Upper lobe of left lung (tissue), 6 donors: ENCODE measurements around the gene SUPT4H1. TPM values are rescaled to one million over a fixed set of nuclear protein-coding genes. Genes with fewer than 3 reads are reported as not detected.

Experiments
- ATAC-seq, 2 donors: fragments of 200-7000 bp; cut with Tn5 transposase; one replicate each; pipeline ENCODE4 v1.9.1; 2022; ENCODE audit warnings: mild to moderate bottlenecking in 2 of 2, moderate library complexity in 2 of 2; ENCODE audit not compliant: low FRiP score in 2 of 2
- DNase-seq, 2 donors: peaks; one replicate each; pipeline ENCODE4 v3.0.0-alpha.2; 2019 to 2020
- H3K27ac ChIP-seq, 4 donors: fragments of 200-600 bp; sonication (generic); one replicate each; pipeline ENCODE4 v1.5.1; 2016 to 2019
- H3K27me3 ChIP-seq, 4 donors: fragments of 200-600 bp; sonication (generic); one replicate each; pipeline ENCODE4 v1.5.1; 2017 to 2019
- H3K36me3 ChIP-seq, 4 donors: fragments of 200-600 bp; sonication (generic); one replicate each; pipeline ENCODE4 v1.5.1; 2016 to 2019
- H3K4me1 ChIP-seq, 4 donors: fragments of 200-600 bp; sonication (generic); one replicate each; pipeline ENCODE4 v1.5.1; 2018 to 2019
- H3K4me3 ChIP-seq, 4 donors: fragments of 200-600 bp; sonication (generic); one replicate each; pipeline ENCODE4 v1.5.1; 2017 to 2019; ENCODE audit warnings: mild to moderate bottlenecking in 2 of 4, moderate library complexity in 1 of 4
- H3K9me3 ChIP-seq, 4 donors: fragments of 200-600 bp; sonication (generic); one replicate each; pipeline ENCODE4 v1.5.1; 2018 to 2019
- CTCF ChIP-seq, 6 experiments: fragments of 450-650 bp in 4 of 6; fragments of 200-600 bp in 2 of 6; sonication (generic) in 2 of 6; IDR thresholded peaks; one replicate each; pipeline ENCODE4 v1.5.1; 2016 to 2019; ENCODE audit warnings: antibody characterized with exemption in 6 of 6
- EP300 ChIP-seq, 4 donors: sonication (generic); formaldehyde crosslinking; IDR thresholded peaks; one replicate each; pipeline ENCODE4 v1.5.1; 2017; ENCODE audit warnings: antibody characterized with exemption in 4 of 4, control low read depth in 2 of 4
- POLR2A ChIP-seq, 4 donors: fragments of 450-650 bp; IDR thresholded peaks; one replicate each; pipeline ENCODE4 v1.5.1; 2016 to 2017; ENCODE audit warnings: antibody characterized with exemption in 4 of 4, mild to moderate bottlenecking in 2 of 4
- POLR2AphosphoS5 ChIP-seq, 2 donors: sonication (generic); formaldehyde crosslinking; IDR thresholded peaks; one replicate each; pipeline ENCODE4 v1.5.1; 2017; ENCODE audit warnings: antibody characterized with exemption in 2 of 2
- WGBS, 2 donors: methylation state at CpG; one replicate each; pipeline ENCODE4 v1.1.5; 2017 to 2018; 5-methylcytosine and 5-hydroxymethylcytosine counted together
- total RNA-seq, 6 donors: library from RNA; depleted of rRNA in 4 of 6; stranded (reverse); fragments of >200 nt in 4 of 6; gene quantifications; one replicate each; pipeline versions ENCODE4 v1.1.0 to v1.2.1, GENCODE V29; 2016 to 2021
- donor health status: DM: no; HTN: no; CAD: no; lungs with moderate emphysema.
- donor health status: DM: no; HTN: yes; CAD: no; lungs with severe emphysema.

SUPT4H1 gene
- total RNA-seq, 6 donors from 2014 or later: 22.0 to 80.5 (median 40.4) TPM

- ATAC-seq (no peak), DNase-seq (no peak)
- no peak overlapping the region for H3K4me3 ChIP-seq
- 83 to 84% methylated on average over 5 of the region's 5 CpGs for WGBS, 2 donors
- peaks cover 4 to 23% (median 17%) of the 10 kb centered on the region in 4 donors for H3K36me3 ChIP-seq
- H3K27ac ChIP-seq: peak overlapping the region in 3 of 4 donors; percentile 89 to 95 (median 95)
- H3K9me3 ChIP-seq: no peaks in the 10 kb centered on the region
- no peak for TF ChIP-seq POLR2A (IDR thresholded peaks at IDR 0.05)
- no peak for TF ChIP-seq CTCF (IDR thresholded peaks at IDR 0.05)
- no peak for TF ChIP-seq POLR2AphosphoS5 (IDR thresholded peaks at IDR 0.05)
- no peak for TF ChIP-seq EP300 (IDR thresholded peaks at IDR 0.05)
- peaks cover 20 to 57% (median 41%) of the 10 kb centered on the region in 4 donors for H3K4me1 ChIP-seq
- H3K27me3 ChIP-seq: no peaks in the 10 kb centered on the region
Measured at GRCh38 chr17:58340405-58340876, 11.6 kb downstream of the SUPT4H1 start.

- Histone ChIP-seq H3K27me3 (no peaks in the 10 kb centered on the region), H3K27ac (peak overlapping the region; percentile 89 to 95 (median 94)), H3K36me3 (peaks cover 4 to 17% (median 11%) of the 10 kb centered on the region in 4 donors), H3K9me3 (no peaks in the 10 kb centered on the region), H3K4me1 (peaks cover 20 to 61% (median 43%) of the 10 kb centered on the region in 4 donors), H3K4me3 (peak overlapping the region in 3 of 4 donors; percentile 4 to 40 (median 35))
- ATAC-seq: no peak
- no peak for DNase-seq
- WGBS, 2 donors: 75 to 79% methylated on average over 4 to 6 of the region's 6 CpGs
- TF ChIP-seq CTCF (IDR thresholded peaks at IDR 0.05): no peak
- no peak for TF ChIP-seq POLR2A (IDR thresholded peaks at IDR 0.05)
- no peak for TF ChIP-seq POLR2AphosphoS5 (IDR thresholded peaks at IDR 0.05)
Measured at GRCh38 chr17:58339755-58340404, 12.1 kb downstream of the SUPT4H1 start.

- Histone ChIP-seq H3K4me1 (peaks cover 19 to 58% (median 40%) of the 10 kb centered on the region in 4 donors), H3K36me3 (peaks cover 0 to 9% (median 4%) of the 10 kb centered on the region in 4 donors), H3K9me3 (no peaks in the 10 kb centered on the region), H3K27ac (peak overlapping the region; percentile 89 to 95 (median 94)), H3K27me3 (no peaks in the 10 kb centered on the region), H3K4me3 (peak overlapping the region in 3 of 4 donors; percentile 4 to 40 (median 35))
- WGBS, 2 donors: 46 to 52% methylated on average over 9 to 10 of the region's 10 CpGs
- TF ChIP-seq POLR2AphosphoS5 (IDR thresholded peaks at IDR 0.05) (peak; percentile 40 to 47), POLR2A (IDR thresholded peaks at IDR 0.05) (peak in 2 of 4 donors; percentile 34 to 73), CTCF (IDR thresholded peaks at IDR 0.05) (no peak), EP300 (IDR thresholded peaks at IDR 0.05) (no peak)
- ATAC-seq: peak; percentile 52 to 76
- DNase-seq: peak in 1 of 2 donors; percentile 74
Measured at GRCh38 chr17:58338841-58339754, 12.9 kb downstream of the SUPT4H1 start.

- Histone ChIP-seq H3K27me3 (no peaks in the 10 kb centered on the region), H3K9me3 (no peaks in the 10 kb centered on the region), H3K36me3 (peaks cover 0 to 5% (median under 1%) of the 10 kb centered on the region in 4 donors), H3K4me3 (peak overlapping the region in 2 of 4 donors; percentile 20 to 33), H3K27ac (peak overlapping the region; percentile 89 to 95 (median 94)), H3K4me1 (peaks cover 17 to 56% (median 35%) of the 10 kb centered on the region in 4 donors)
- ATAC-seq: peak; percentile 3 to 28
- TF ChIP-seq POLR2AphosphoS5 (IDR thresholded peaks at IDR 0.05) (no peak), CTCF (IDR thresholded peaks at IDR 0.05) (no peak), POLR2A (IDR thresholded peaks at IDR 0.05) (no peak), EP300 (IDR thresholded peaks at IDR 0.05) (no peak)
- 56 to 89% methylated on average over 3 of the region's 3 CpGs for WGBS, 2 donors
- DNase-seq: no peak
Measured at GRCh38 chr17:58338454-58338840, 13.6 kb downstream of the SUPT4H1 start.
